ENCODE measurements around the gene GLIPR1. TPM values are rescaled to one million over a fixed set of nuclear protein-coding genes. Genes with fewer than 3 reads are reported as not detected.

The GLIPR1 gene
- total and polyA plus RNA-seq, 7 experiments from 2014 or later: 28.2 to 132 (median 49.1) TPM

- H3K4me3 Mint-ChIP-seq: no peak overlapping the region
- H3K27ac Mint-ChIP-seq: peak overlapping the region in 1 of 9 donors; percentile 21
- Histone ChIP-seq H3K27ac (ENCODE audit: low read depth, low read length) (no peak overlapping the region), H3K4me3 (ENCODE audit: low read length) (no peak overlapping the region), H3K36me3 (ENCODE audit: control insufficient read depth in 2 of 3, insufficient read depth in 3 of 3, low read length in 3 of 3) (no peaks in the 10 kb centered on the region), H3K9me3 (ENCODE audit: control insufficient read depth in 2 of 3, low read length in 3 of 3) (no peaks in the 10 kb centered on the region), H3K27me3 (ENCODE audit: control insufficient read depth in 2 of 2, insufficient read depth in 2 of 2, low read length in 2 of 2) (no peaks in the 10 kb centered on the region), H3K4me1 (ENCODE audit: control insufficient read depth in 2 of 2, insufficient read depth in 2 of 2, low read length in 2 of 2) (no peaks in the 10 kb centered on the region)
- ATAC-seq (peak; percentile 53), DNase-seq (peak in 6 of 9 donors; percentile 10 to 26 (median 18))
- H3K4me1 Mint-ChIP-seq: peaks cover 0 to 7% (median 2%) of the 10 kb centered on the region in 7 donors
- ChIA-PET POLR2A (no interaction called here), CTCF (interaction anchor here (0.8 to 2.1 kb wide), 11 partner anchors 13 to 1060 kb away, joined by 3 to 10 read pairs (median 6); partner anchors contain the start of genes GLIPR1L2 and KRR1)
- intact Hi-C loops (cut with micrococcal nuclease): loop anchor here (1.0 to 10.0 kb wide), 6 partner anchors 288 to 1060 kb away; no protein-coding TSS in a partner anchor
- H3K27me3 Mint-ChIP-seq: peaks cover 32 to 40% (median 38%) of the 10 kb centered on the region in 5 donors
- H3K9me3 Mint-ChIP-seq: peaks cover 0 to 6% (median 0%) of the 10 kb centered on the region in 11 donors
- peaks cover 0 to 6% (median 0%) of the 10 kb centered on the region in 5 donors for H3K36me3 Mint-ChIP-seq
Measured at GRCh38 chr12:75526655-75527511, 46.3 kb downstream of the GLIPR1 start.

DNA sequence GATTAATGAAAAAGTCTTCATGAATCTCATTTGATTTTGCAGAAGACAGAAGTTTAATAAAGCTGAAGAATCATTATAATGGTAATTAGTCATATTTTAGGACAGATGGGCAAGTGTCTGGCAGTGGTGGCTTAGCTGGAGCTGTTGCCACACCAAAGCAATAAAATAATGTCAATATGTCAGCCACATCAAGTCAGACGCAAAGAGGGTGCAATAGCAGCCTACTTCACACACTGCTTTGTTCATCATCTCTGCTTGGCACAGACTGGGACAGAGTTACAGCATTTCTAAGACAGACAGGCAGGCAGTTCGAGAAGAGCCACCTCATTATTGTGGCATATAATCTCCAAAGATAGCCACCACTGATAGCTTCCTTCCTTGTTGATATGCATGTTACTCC is 47.7 kb downstream of the GLIPR1 start:
- POLR2A ChIA-PET: interaction anchor here (1.0 kb wide), 1 partner anchor 509 kb away, joined by 3 read pairs; no protein-coding TSS in a partner anchor

DNA sequence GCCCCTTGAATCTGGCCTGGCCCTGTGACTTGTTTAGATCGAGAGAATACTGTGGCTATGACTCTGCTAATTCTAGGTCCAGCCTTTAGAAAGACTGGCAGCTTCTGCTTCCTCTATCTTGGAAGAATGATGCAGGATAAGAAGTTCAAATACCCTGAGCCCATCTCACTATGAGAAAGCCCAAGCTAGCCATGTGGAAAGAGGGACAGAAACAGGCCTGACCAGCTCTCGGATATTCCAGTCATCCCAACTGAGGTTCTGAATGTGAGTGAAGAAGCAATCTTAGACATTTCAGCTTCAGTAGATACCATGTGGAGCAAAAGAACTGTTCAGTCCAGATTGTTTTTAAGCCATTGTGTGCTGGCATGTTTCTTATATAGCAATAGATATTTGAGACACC is 48.1 kb downstream of the GLIPR1 start:
- Mint-ChIP-seq H3K4me1 (peaks cover 0 to 7% (median 2%) of the 10 kb centered on the region in 7 donors), H3K36me3 (no peaks in the 10 kb centered on the region), H3K4me3 (no peak overlapping the region), H3K9me3 (no peaks in the 10 kb centered on the region), H3K27ac (no peak overlapping the region), H3K27me3 (peaks cover 24 to 36% (median 26%) of the 10 kb centered on the region in 5 donors)
- Histone ChIP-seq H3K27me3 (ENCODE audit: control insufficient read depth in 2 of 2, insufficient read depth in 2 of 2, low read length in 2 of 2) (no peaks in the 10 kb centered on the region), H3K9me3 (ENCODE audit: control insufficient read depth in 2 of 3, low read length in 3 of 3) (no peaks in the 10 kb centered on the region), H3K36me3 (ENCODE audit: control insufficient read depth in 2 of 3, insufficient read depth in 3 of 3, low read length in 3 of 3) (no peaks in the 10 kb centered on the region), H3K4me1 (ENCODE audit: control insufficient read depth in 2 of 2, insufficient read depth in 2 of 2, low read length in 2 of 2) (no peaks in the 10 kb centered on the region), H3K27ac (ENCODE audit: low read depth, low read length) (no peak overlapping the region), H3K4me3 (ENCODE audit: low read length) (no peak overlapping the region)
- CTCF ChIA-PET: interaction anchor here (1.2 to 2.1 kb wide), 3 partner anchors 14 to 509 kb away, joined by 3 to 10 read pairs (median 9); no protein-coding TSS in a partner anchor
- POLR2A ChIA-PET: interaction anchor here (1.0 kb wide), 1 partner anchor 508 kb away, joined by 3 read pairs; no protein-coding TSS in a partner anchor
- intact Hi-C loops (cut with micrococcal nuclease): loop anchor here in 1 of 2 donors (5.0 to 10.0 kb wide), 3 partner anchors 286 to 1059 kb away; no protein-coding TSS in a partner anchor
- DNase-seq (no peak), ATAC-seq (no peak)

More for the DNA sequence above, 47.7 kb downstream of the GLIPR1 start:
- ATAC-seq: no peak
- no peak overlapping the region for H3K4me3 ChIP-seq (ENCODE audit: low read length)
- no peak for DNase-seq
- Mint-ChIP-seq H3K36me3 (no peaks in the 10 kb centered on the region), H3K27me3 (peaks cover 26 to 34% (median 30%) of the 10 kb centered on the region in 5 donors), H3K9me3 (no peaks in the 10 kb centered on the region), H3K27ac (peak overlapping the region in 1 of 9 donors; percentile 7), H3K4me3 (no peak overlapping the region), H3K4me1 (peaks cover 0 to 7% (median 2%) of the 10 kb centered on the region in 7 donors)
- H3K4me1 ChIP-seq (ENCODE audit: control insufficient read depth in 2 of 2, insufficient read depth in 2 of 2, low read length in 2 of 2): no peaks in the 10 kb centered on the region
- intact Hi-C loops (cut with micrococcal nuclease): loop anchor here in 1 of 2 donors (5.0 to 10.0 kb wide), 3 partner anchors 287 to 1059 kb away; no protein-coding TSS in a partner anchor
- CTCF ChIA-PET: interaction anchor here (0.8 to 2.1 kb wide), 6 partner anchors 15 to 511 kb away, joined by 3 to 10 read pairs (median 7); partner anchors contain the start of gene PHLDA1
- no peaks in the 10 kb centered on the region for H3K9me3 ChIP-seq (ENCODE audit: control insufficient read depth in 2 of 3, low read length in 3 of 3)
- H3K27ac ChIP-seq (ENCODE audit: low read depth, low read length): no peak overlapping the region
- H3K36me3 ChIP-seq (ENCODE audit: control insufficient read depth in 2 of 3, insufficient read depth in 3 of 3, low read length in 3 of 3): no peaks in the 10 kb centered on the region
- H3K27me3 ChIP-seq (ENCODE audit: control insufficient read depth in 2 of 2, insufficient read depth in 2 of 2, low read length in 2 of 2): no peaks in the 10 kb centered on the region

DNA sequence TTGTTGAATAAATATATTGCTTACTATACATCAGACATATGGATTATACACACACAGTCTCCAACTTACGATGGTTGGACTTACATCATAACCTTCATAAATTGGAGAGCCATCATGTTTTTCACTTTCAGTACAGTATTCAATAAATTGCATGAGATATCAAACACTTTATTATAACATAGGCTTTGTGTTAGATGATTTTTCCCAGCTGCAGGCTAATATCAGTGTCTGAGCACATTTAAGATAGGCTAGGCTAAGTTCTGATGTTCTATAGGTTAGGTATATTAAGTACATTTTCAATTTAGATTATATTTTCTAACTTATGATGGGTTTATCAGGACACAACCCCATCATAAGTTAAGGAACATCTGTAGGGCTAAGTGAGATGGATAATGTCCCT is 48.8 kb downstream of the GLIPR1 start:
- H3K27ac ChIP-seq (ENCODE audit: low read depth, low read length): no peak overlapping the region
- DNase-seq (no peak), ATAC-seq (no peak)
- no peaks in the 10 kb centered on the region for H3K36me3 ChIP-seq (ENCODE audit: control insufficient read depth in 2 of 3, insufficient read depth in 3 of 3, low read length in 3 of 3)
- CTCF ChIA-PET: interaction anchor here (2.1 kb wide), 1 partner anchor 508 kb away, joined by 9 read pairs; no protein-coding TSS in a partner anchor
- H3K9me3 ChIP-seq (ENCODE audit: control insufficient read depth in 2 of 3, low read length in 3 of 3): no peaks in the 10 kb centered on the region
- Mint-ChIP-seq H3K36me3 (no peaks in the 10 kb centered on the region), H3K27ac (no peak overlapping the region), H3K4me1 (peaks cover 0 to 7% (median 2%) of the 10 kb centered on the region in 7 donors), H3K27me3 (peaks cover 22 to 36% (median 26%) of the 10 kb centered on the region in 5 donors), H3K4me3 (no peak overlapping the region), H3K9me3 (no peaks in the 10 kb centered on the region)
- H3K4me1 ChIP-seq (ENCODE audit: control insufficient read depth in 2 of 2, insufficient read depth in 2 of 2, low read length in 2 of 2): no peaks in the 10 kb centered on the region
- H3K4me3 ChIP-seq (ENCODE audit: low read length): no peak overlapping the region
- intact Hi-C loops (cut with micrococcal nuclease): loop anchor here in 1 of 2 donors (5.0 to 10.0 kb wide), 3 partner anchors 285 to 1058 kb away; no protein-coding TSS in a partner anchor
- POLR2A ChIA-PET: no interaction called here
- H3K27me3 ChIP-seq (ENCODE audit: control insufficient read depth in 2 of 2, insufficient read depth in 2 of 2, low read length in 2 of 2): no peaks in the 10 kb centered on the region

DNA sequence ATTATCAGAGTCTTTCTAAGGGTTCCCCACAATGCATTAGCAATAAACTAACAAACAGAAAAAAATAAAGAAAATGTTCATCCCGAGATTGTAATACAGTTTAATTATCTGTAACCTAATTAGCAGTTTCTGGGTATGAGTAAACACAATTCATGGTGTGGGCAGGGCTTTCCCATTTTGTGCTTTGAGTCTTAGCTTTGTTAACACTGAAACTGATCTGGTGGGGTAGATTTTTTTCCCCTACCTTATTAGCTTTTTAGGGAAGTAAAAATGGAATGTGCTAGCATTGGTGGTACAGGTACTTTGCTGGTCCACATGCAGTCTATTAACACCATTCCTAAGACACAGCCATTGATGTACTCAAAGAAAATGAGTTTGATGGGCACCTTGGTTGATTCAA is 49.3 kb downstream of the GLIPR1 start:
- ATAC-seq (no peak), DNase-seq (no peak)
- H3K27ac ChIP-seq (ENCODE audit: low read depth, low read length): no peak overlapping the region
- no peak overlapping the region for H3K4me3 ChIP-seq (ENCODE audit: low read length)
- CTCF ChIA-PET: interaction anchor here (0.7 kb wide), 1 partner anchor 962 kb away, joined by 3 read pairs; no protein-coding TSS in a partner anchor
- POLR2A ChIA-PET: no interaction called here
- Mint-ChIP-seq H3K27ac (no peak overlapping the region), H3K36me3 (no peaks in the 10 kb centered on the region), H3K9me3 (no peaks in the 10 kb centered on the region), H3K4me1 (peaks cover 0 to 7% (median 2%) of the 10 kb centered on the region in 7 donors), H3K27me3 (peaks cover 22 to 40% (median 25%) of the 10 kb centered on the region in 5 donors), H3K4me3 (no peak overlapping the region)
- H3K27me3 ChIP-seq (ENCODE audit: control insufficient read depth in 2 of 2, insufficient read depth in 2 of 2, low read length in 2 of 2): no peaks in the 10 kb centered on the region
- H3K9me3 ChIP-seq (ENCODE audit: control insufficient read depth in 2 of 3, low read length in 3 of 3): no peaks in the 10 kb centered on the region
- H3K36me3 ChIP-seq (ENCODE audit: control insufficient read depth in 2 of 3, insufficient read depth in 3 of 3, low read length in 3 of 3): no peaks in the 10 kb centered on the region
- intact Hi-C loops (cut with micrococcal nuclease): loop anchor here in 1 of 2 donors (5.0 to 10.0 kb wide), 3 partner anchors 285 to 1057 kb away; no protein-coding TSS in a partner anchor
- no peaks in the 10 kb centered on the region for H3K4me1 ChIP-seq (ENCODE audit: control insufficient read depth in 2 of 2, insufficient read depth in 2 of 2, low read length in 2 of 2)

DNA sequence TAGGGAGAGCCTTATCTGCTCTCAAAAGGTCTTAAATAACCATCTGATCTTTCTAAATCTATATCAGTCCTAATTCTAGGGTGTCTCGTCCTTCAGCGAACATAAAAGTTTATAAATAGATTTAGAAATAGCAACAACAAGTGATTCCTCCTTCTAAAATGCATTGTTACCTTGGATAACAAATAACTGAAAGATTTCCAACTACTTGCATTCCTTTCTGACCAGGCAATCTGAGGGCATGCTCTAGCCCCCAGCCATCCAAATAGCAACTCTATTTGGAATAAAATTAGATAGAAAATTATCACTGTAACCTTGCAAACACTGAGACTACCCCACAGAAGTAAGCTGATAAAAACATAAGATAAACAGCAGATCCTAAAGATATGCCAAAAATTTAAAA is 52.7 kb downstream of the GLIPR1 start:
- Mint-ChIP-seq H3K4me1 (no peaks in the 10 kb centered on the region), H3K9me3 (no peaks in the 10 kb centered on the region), H3K4me3 (no peak overlapping the region), H3K27me3 (peaks cover 6 to 33% (median 7%) of the 10 kb centered on the region in 5 donors), H3K36me3 (no peaks in the 10 kb centered on the region), H3K27ac (no peak overlapping the region)
- no peaks in the 10 kb centered on the region for H3K4me1 ChIP-seq (ENCODE audit: control insufficient read depth in 2 of 2, insufficient read depth in 2 of 2, low read length in 2 of 2)
- no peaks in the 10 kb centered on the region for H3K9me3 ChIP-seq (ENCODE audit: control insufficient read depth in 2 of 3, low read length in 3 of 3)
- H3K36me3 ChIP-seq (ENCODE audit: control insufficient read depth in 2 of 3, insufficient read depth in 3 of 3, low read length in 3 of 3): no peaks in the 10 kb centered on the region
- ChIA-PET CTCF (no interaction called here), POLR2A (no interaction called here)
- H3K4me3 ChIP-seq (ENCODE audit: low read length): no peak overlapping the region
- H3K27ac ChIP-seq (ENCODE audit: low read depth, low read length): no peak overlapping the region
- ATAC-seq (no peak), DNase-seq (no peak)
- intact Hi-C loops (cut with micrococcal nuclease): no loop called here
- H3K27me3 ChIP-seq (ENCODE audit: control insufficient read depth in 2 of 2, insufficient read depth in 2 of 2, low read length in 2 of 2): no peaks in the 10 kb centered on the region
